GM12878 (cell line): ENCODE results near the gene CLDN5. TPM values are rescaled to one million over a fixed set of nuclear protein-coding genes. Genes with fewer than 3 reads are reported as not detected.

ENCODE experiments used
- ATAC-seq: fragments of 200-7000 bp; cut with Tn5 transposase; 3 replicates; pipeline ENCODE4 v1.9.1; 2020; ENCODE audit warnings: mild to moderate bottlenecking, moderate library complexity
- BruUV-seq: library from RNA; stranded (reverse); fragments of 400-500 nt; replicated peaks from 2 replicates; lab custom pipeline; 2021; lab: Mats Ljungman, UMichigan
- CTCF ChIA-PET: fragments of 300-600 bp; sonication (Branson Sonifier 250); formaldehyde crosslinking; extraction: SDS; loops from one replicate; lab custom pipeline; 2021; ENCODE audit warnings: inconsistent platforms; lab: Yijun Ruan, JAX
- POLR2A ChIA-PET: fragments of 350-600 bp; formaldehyde crosslinking; extraction: SDS; loops from one replicate; lab custom pipeline; 2021; ENCODE audit warnings: inconsistent platforms; lab: Charles Lee
- RAD21 ChIA-PET: fragments of 300-600 bp; sonication (Branson Sonifier 250); formaldehyde crosslinking; loops from one replicate; lab custom pipeline; 2023; ENCODE audit warnings: antibody characterized with exemption; ENCODE audit not compliant: unreplicated experiment; lab: Charles Lee
- SMC1A ChIA-PET: fragments of 300-600 bp; sonication (Branson Sonifier 250); formaldehyde crosslinking; loops from one replicate; lab custom pipeline; 2023; ENCODE audit not compliant: unreplicated experiment, uncharacterized antibody; lab: Charles Lee
- DNase-seq: peaks from one replicate; pipeline ENCODE4 v3.0.0-alpha.2; 2011; ENCODE audit warnings: low read depth, low spot score
- FAIRE-seq: peaks from 3 replicates; lab custom pipeline; 2011; peaks lifted over from hg19 to GRCh38; lab: Jason Lieb, UNC
- H2AFZ ChIP-seq: 2 replicates; pipeline ENCODE4 v1.6.0; 2011; ENCODE audit warnings: low read depth, low read length, control low read depth; ENCODE audit not compliant: control insufficient read depth
- H3K27ac ChIP-seq: 2 replicates; pipeline ENCODE4 v1.5.1; 2011; ENCODE audit warnings: control low read depth; ENCODE audit not compliant: control insufficient read depth, insufficient read depth
- H3K27me3 ChIP-seq, 2 experiments: replicated peaks in 1 of 2; 2 replicates each; pipeline versions ENCODE4 v1.6.0 to v1.6.1; 2011; ENCODE audit warnings: low read length in 1 of 2; ENCODE audit not compliant: control insufficient read depth in 2 of 2, insufficient read depth in 2 of 2
- H3K36me3 ChIP-seq, 2 experiments: 2 replicates each; pipeline ENCODE4 v1.5.1; 2011; ENCODE audit warnings: low read length in 1 of 2; ENCODE audit not compliant: control insufficient read depth in 2 of 2, insufficient read depth in 2 of 2
- H3K4me1 ChIP-seq: 2 replicates; pipeline ENCODE4 v1.6.1; 2011; ENCODE audit warnings: mild to moderate bottlenecking, low read length, moderate library complexity, mixed read lengths; ENCODE audit not compliant: control insufficient read depth, insufficient read depth
- H3K4me2 ChIP-seq: 2 replicates; pipeline ENCODE4 v1.6.0; 2011; ENCODE audit warnings: control low read depth; ENCODE audit not compliant: control insufficient read depth, insufficient read depth
- H3K4me3 ChIP-seq: fragments of 200-600 bp; sonication (generic); 2 replicates; pipeline ENCODE4 v1.5.1; 2016
- H3K79me2 ChIP-seq: 2 replicates; pipeline ENCODE4 v1.6.0; 2011; ENCODE audit warnings: low read length; ENCODE audit not compliant: control insufficient read depth, insufficient read depth
- H3K9ac ChIP-seq: 2 replicates; pipeline ENCODE4 v1.8.0; 2011; ENCODE audit warnings: low read length, control low read depth, mixed read lengths; ENCODE audit not compliant: control insufficient read depth, insufficient read depth
- H3K9me3 ChIP-seq: replicated peaks from 3 replicates; pipeline ENCODE4 v1.5.1; 2011; ENCODE audit warnings: mild to moderate bottlenecking, low read length; ENCODE audit not compliant: control insufficient read depth, insufficient read depth
- H4K20me1 ChIP-seq: 2 replicates; pipeline ENCODE4 v1.6.0; 2011; ENCODE audit not compliant: control insufficient read depth, insufficient read depth
- BCL11A ChIP-seq: IDR thresholded peaks from 2 replicates; pipeline ENCODE4 v1.6.1; 2011; ENCODE audit warnings: low read depth, low read length
- CHD2 ChIP-seq: IDR thresholded peaks from 2 replicates; pipeline ENCODE4 v1.6.1; 2011; ENCODE audit warnings: low read depth, low read length, improper control_type of control experiment, borderline replicate concordance
- FOXM1 ChIP-seq: IDR thresholded peaks from 2 replicates; pipeline ENCODE4 v1.6.1; 2012; ENCODE audit warnings: low read depth, mild to moderate bottlenecking, inconsistent platforms, low read length, moderate library complexity
- MTA3 ChIP-seq: IDR thresholded peaks from 2 replicates; pipeline ENCODE4 v1.6.1; 2012; ENCODE audit warnings: low read length, inconsistent platforms, borderline replicate concordance
- NFYA ChIP-seq: IDR thresholded peaks from 2 replicates; pipeline ENCODE4 v1.6.1; 2011; ENCODE audit warnings: low read depth, mild to moderate bottlenecking, low read length, improper control_type of control experiment, borderline replicate concordance
- PML ChIP-seq: IDR thresholded peaks from 2 replicates; pipeline ENCODE4 v1.6.1; 2012; ENCODE audit warnings: low read length, inconsistent platforms
- POLR2AphosphoS5 ChIP-seq: IDR thresholded peaks from 2 replicates; pipeline ENCODE4 v1.6.1; 2011; ENCODE audit warnings: mild to moderate bottlenecking, low read length, inconsistent platforms
- RAD21 ChIP-seq: IDR thresholded peaks from 2 replicates; pipeline ENCODE4 v1.6.1; 2011; ENCODE audit warnings: mild to moderate bottlenecking, low read depth, low read length, moderate library complexity; ENCODE audit not compliant: insufficient read depth
- RELA ChIP-seq: fragments of 450-650 bp; IDR thresholded peaks from 2 replicates; pipeline ENCODE4 v1.8.0; 2014; ENCODE audit warnings: borderline replicate concordance; ENCODE audit not compliant: partially characterized antibody
- SIN3A ChIP-seq: IDR thresholded peaks from 2 replicates; pipeline ENCODE4 v1.6.1; 2012; ENCODE audit warnings: low read depth, low read length, improper control_type of control experiment
- TCF7 ChIP-seq: IDR thresholded peaks from 2 replicates; pipeline ENCODE4 v1.6.1; 2014; ENCODE audit warnings: antibody characterized with exemption, borderline replicate concordance
- ZNF24 ChIP-seq: fragments of 450-650 bp; IDR thresholded peaks from 2 replicates; pipeline ENCODE4 v1.6.1; 2017; ENCODE audit warnings: antibody characterized with exemption, mild to moderate bottlenecking
- WGBS: methylation state at CpG from one replicate; pipeline ENCODE4 v1.1.6; 2016; ENCODE audit warnings: low lambda C conversion rate; ENCODE audit not compliant: insufficient replicate concordance, insufficient coverage; ENCODE audit errors: missing lambda C conversion rate; 5-methylcytosine and 5-hydroxymethylcytosine counted together
- in situ Hi-C: fragments of 300-500 bp; cut with MboI; formaldehyde crosslinking; loops from 9 replicates; pipeline ENCODE4 v1.14.3; 2018; ENCODE audit warnings: mixed read lengths
- intact Hi-C: fragments of 100-400 bp; cut with micrococcal nuclease; formaldehyde crosslinking; loops from one replicate; pipeline ENCODE4 v1.14.2; 2022; ENCODE audit not compliant: unreplicated experiment
- polyA plus RNA-seq, 11 experiments: library from polyadenylated mRNA; depleted of rRNA in 4 of 11; unstranded in 6 of 11; stranded (reverse) in 5 of 11; fragments of >200 nt; fragmentation: Nextera tagmentation in 4 of 11; fragmentation: Illumina TruSeq in 1 of 11; extraction: Ambion mirVana in 4 of 11; extraction: Trizol in 1 of 11; gene quantifications; 1 replicate in 1 of 11; 2 replicates in 10 of 11; pipeline versions ENCODE4 v1.2.1 to v1.2.3, GENCODE V29; 2011 to 2016; ENCODE audit warnings: inconsistent platforms in 2 of 11, missing spikeins in 2 of 11, low read depth in 1 of 11
- total RNA-seq, 4 experiments: library from RNA; depleted of rRNA in 3 of 4; stranded (reverse); fragments of >200 nt in 3 of 4; fragmentation: Illumina TruSeq in 1 of 4; extraction: Trizol in 1 of 4; gene quantifications; 2 replicates each; pipeline versions ENCODE4 v1.2.1 to v1.2.3, GENCODE V29; 2013 to 2021
- TF ChIP-seq, protein P1 (sequence below): fragments of 450-650 bp; IDR thresholded peaks from 2 replicates; pipeline ENCODE4 v1.6.1; 2018; ENCODE audit warnings: borderline replicate concordance, mild to moderate bottlenecking; ENCODE audit not compliant: partially characterized antibody
- TF ChIP-seq, protein P2 (sequence below): IDR thresholded peaks from 2 replicates; pipeline ENCODE4 v1.6.1; 2011; ENCODE audit warnings: borderline replicate concordance, low read depth, mild to moderate bottlenecking, moderate library complexity, mixed read lengths, low read length; ENCODE audit not compliant: insufficient read depth; ENCODE audit errors: extremely low read length
- TF ChIP-seq, protein P3 (sequence below): fragments of 450-650 bp; formaldehyde crosslinking; IDR thresholded peaks from 2 replicates; pipeline ENCODE4 v1.5.0; 2022; ENCODE audit warnings: mild to moderate bottlenecking, missing genetic modification characterization
- TF ChIP-seq, protein P4 (sequence below): fragments of 450-650 bp; IDR thresholded peaks from 2 replicates; pipeline ENCODE4 v1.6.1; 2017; ENCODE audit warnings: mild to moderate bottlenecking, low read depth, inconsistent platforms; ENCODE audit not compliant: poor library complexity, severe bottlenecking

Gene CLDN5
- total and polyA plus RNA-seq, 10 of the 15 experiments (the other 5 are each of a cell fraction or from before 2014, with no cell fraction given), result 0.15 TPM; not detected in 9

DNA sequence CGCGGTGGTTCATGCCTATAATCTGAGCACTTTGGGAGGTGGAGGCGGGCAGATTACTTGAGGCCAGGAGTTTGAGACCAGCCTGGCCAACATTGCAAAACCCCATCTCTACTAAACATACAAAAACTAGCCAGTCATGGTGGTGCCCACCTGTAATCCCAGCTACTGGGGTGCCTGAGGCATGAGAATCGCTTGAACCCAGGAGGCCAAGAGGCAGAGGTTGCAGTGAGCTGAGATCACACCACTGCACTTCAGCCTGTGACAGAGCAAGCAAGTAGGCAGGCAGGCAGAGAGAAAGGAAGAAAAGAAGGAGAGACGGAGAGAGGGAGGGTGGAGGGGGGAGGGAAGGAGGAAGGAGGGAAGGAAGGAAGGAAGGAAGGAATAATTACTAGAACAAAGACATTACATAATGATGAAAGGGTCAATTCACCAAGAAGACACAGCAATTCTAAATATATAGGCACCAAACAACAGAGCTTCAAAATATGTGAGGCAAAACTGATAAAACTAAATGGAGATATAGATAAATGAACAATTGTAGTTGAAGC is 13.8 kb upstream of the CLDN5 start:
- no peak for ATAC-seq
- CTCF ChIA-PET, result no interaction called here
- no peaks in the 10 kb centered on the region for H3K36me3 ChIP-seq
- no peak for TF ChIP-seq RAD21
- TF ChIP-seq SIN3A, result no peak
- TF ChIP-seq, protein P1, sequence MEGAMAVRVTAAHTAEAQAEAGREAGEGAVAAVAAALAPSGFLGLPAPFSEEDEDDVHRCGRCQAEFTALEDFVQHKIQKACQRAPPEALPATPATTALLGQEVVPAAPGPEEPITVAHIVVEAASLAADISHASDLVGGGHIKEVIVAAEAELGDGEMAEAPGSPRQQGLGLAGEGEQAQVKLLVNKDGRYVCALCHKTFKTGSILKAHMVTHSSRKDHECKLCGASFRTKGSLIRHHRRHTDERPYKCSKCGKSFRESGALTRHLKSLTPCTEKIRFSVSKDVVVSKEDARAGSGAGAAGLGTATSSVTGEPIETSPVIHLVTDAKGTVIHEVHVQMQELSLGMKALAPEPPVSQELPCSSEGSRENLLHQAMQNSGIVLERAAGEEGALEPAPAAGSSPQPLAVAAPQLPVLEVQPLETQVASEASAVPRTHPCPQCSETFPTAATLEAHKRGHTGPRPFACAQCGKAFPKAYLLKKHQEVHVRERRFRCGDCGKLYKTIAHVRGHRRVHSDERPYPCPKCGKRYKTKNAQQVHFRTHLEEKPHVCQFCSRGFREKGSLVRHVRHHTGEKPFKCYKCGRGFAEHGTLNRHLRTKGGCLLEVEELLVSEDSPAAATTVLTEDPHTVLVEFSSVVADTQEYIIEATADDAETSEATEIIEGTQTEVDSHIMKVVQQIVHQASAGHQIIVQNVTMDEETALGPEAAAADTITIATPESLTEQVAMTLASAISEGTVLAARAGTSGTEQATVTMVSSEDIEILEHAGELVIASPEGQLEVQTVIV, result no peak
- no peak for TF ChIP-seq ZNF24
- TF ChIP-seq FOXM1, result no peak
- no peak for TF ChIP-seq RELA
- TF ChIP-seq, protein P2, sequence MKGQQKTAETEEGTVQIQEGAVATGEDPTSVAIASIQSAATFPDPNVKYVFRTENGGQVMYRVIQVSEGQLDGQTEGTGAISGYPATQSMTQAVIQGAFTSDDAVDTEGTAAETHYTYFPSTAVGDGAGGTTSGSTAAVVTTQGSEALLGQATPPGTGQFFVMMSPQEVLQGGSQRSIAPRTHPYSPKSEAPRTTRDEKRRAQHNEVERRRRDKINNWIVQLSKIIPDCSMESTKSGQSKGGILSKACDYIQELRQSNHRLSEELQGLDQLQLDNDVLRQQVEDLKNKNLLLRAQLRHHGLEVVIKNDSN, result no peak
- no peak for TF ChIP-seq POLR2AphosphoS5
- TF ChIP-seq TCF7, result no peak
- no peak for TF ChIP-seq MTA3
- TF ChIP-seq BCL11A, result no peak
- TF ChIP-seq CHD2, result no peak
- TF ChIP-seq, protein P3, sequence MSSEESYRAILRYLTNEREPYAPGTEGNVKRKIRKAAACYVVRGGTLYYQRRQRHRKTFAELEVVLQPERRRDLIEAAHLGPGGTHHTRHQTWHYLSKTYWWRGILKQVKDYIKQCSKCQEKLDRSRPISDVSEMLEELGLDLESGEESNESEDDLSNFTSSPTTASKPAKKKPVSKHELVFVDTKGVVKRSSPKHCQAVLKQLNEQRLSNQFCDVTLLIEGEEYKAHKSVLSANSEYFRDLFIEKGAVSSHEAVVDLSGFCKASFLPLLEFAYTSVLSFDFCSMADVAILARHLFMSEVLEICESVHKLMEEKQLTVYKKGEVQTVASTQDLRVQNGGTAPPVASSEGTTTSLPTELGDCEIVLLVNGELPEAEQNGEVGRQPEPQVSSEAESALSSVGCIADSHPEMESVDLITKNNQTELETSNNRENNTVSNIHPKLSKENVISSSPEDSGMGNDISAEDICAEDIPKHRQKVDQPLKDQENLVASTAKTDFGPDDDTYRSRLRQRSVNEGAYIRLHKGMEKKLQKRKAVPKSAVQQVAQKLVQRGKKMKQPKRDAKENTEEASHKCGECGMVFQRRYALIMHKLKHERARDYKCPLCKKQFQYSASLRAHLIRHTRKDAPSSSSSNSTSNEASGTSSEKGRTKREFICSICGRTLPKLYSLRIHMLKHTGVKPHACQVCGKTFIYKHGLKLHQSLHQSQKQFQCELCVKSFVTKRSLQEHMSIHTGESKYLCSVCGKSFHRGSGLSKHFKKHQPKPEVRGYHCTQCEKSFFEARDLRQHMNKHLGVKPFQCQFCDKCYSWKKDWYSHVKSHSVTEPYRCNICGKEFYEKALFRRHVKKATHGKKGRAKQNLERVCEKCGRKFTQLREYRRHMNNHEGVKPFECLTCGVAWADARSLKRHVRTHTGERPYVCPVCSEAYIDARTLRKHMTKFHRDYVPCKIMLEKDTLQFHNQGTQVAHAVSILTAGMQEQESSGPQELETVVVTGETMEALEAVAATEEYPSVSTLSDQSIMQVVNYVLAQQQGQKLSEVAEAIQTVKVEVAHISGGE (CRISPR knock-in tag), result no peak
- TF ChIP-seq, protein P4, sequence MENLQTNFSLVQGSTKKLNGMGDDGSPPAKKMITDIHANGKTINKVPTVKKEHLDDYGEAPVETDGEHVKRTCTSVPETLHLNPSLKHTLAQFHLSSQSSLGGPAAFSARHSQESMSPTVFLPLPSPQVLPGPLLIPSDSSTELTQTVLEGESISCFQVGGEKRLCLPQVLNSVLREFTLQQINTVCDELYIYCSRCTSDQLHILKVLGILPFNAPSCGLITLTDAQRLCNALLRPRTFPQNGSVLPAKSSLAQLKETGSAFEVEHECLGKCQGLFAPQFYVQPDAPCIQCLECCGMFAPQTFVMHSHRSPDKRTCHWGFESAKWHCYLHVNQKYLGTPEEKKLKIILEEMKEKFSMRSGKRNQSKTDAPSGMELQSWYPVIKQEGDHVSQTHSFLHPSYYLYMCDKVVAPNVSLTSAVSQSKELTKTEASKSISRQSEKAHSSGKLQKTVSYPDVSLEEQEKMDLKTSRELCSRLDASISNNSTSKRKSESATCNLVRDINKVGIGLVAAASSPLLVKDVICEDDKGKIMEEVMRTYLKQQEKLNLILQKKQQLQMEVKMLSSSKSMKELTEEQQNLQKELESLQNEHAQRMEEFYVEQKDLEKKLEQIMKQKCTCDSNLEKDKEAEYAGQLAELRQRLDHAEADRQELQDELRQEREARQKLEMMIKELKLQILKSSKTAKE, result no peak
- TF ChIP-seq NFYA, result no peak
- TF ChIP-seq PML, result no peak

More for the DNA sequence above, 13.8 kb upstream of the CLDN5 start:
- WGBS, result 55% methylated on average over 4 of the region's 5 CpGs
- Histone ChIP-seq H3K79me2 (no peaks in the 10 kb centered on the region), H3K4me1 (no peaks in the 10 kb centered on the region), H3K4me3 (no peak overlapping the region), H3K27ac (no peak overlapping the region), H3K9ac (no peak overlapping the region), H3K9me3 (no peaks in the 10 kb centered on the region), H4K20me1 (no peaks in the 10 kb centered on the region), H3K27me3 (no peaks in the 10 kb centered on the region; a peak in 1 of 4 replicates), H2AFZ (no peak overlapping the region), H3K4me2 (no peak overlapping the region)
- in situ Hi-C loops, result no loop called here
- intact Hi-C loops, result no loop called here
- POLR2A ChIA-PET, result no interaction called here
- RAD21 ChIA-PET, result no interaction called here
- SMC1A ChIA-PET, result interaction anchor here (0.7 to 1.0 kb wide), 2 partner anchors 49 to 238 kb away, joined by 3 read pairs; no protein-coding TSS in a partner anchor
- FAIRE-seq (no peak), DNase-seq (no peak)
- BruUV-seq, result no TSS peak
